ENCODE measurements around the gene MEGF6.

Gene MEGF6

GRCh38 chr1:3473381-3473844, 137.9 kb downstream of the MEGF6 start:
- no peaks in the 10 kb centered on the region for H3K27me3 ChIP-seq (ENCODE audit: low read depth, low read length)
- no peak overlapping the region for H3K9ac ChIP-seq (ENCODE audit: low read length)
- H4K20me1 ChIP-seq (ENCODE audit: insufficient read depth, low read length): no peaks in the 10 kb centered on the region
- H3K4me3 ChIP-seq (ENCODE audit: low read length): no peak overlapping the region
- no peaks in the 10 kb centered on the region for H3K9me3 ChIP-seq (ENCODE audit: insufficient read depth, low read length)
- H3K4me1 ChIP-seq (ENCODE audit: low read length): no peaks in the 10 kb centered on the region
- H3K4me2 ChIP-seq (ENCODE audit: low read length): no peak overlapping the region
- H3K79me2 ChIP-seq (ENCODE audit: low read length): no peaks in the 10 kb centered on the region
- no peak for TF ChIP-seq EZH2phosphoT487 (IDR thresholded peaks at IDR 0.05; ENCODE audit: low read depth)
- no peak for TF ChIP-seq CTCF (IDR thresholded peaks at IDR 0.05; ENCODE audit: low read depth, low read length)
- no peak overlapping the region for H2AFZ ChIP-seq (ENCODE audit: low read depth, low read length)
- H3K36me3 ChIP-seq (replicated peaks; ENCODE audit: low read depth, low read length): no peaks in the 10 kb centered on the region
- no peak overlapping the region for H3K27ac ChIP-seq (ENCODE audit: low read length)

- Histone ChIP-seq H3K79me2 (ENCODE audit: low read length) (no peaks in the 10 kb centered on the region), H2AFZ (ENCODE audit: low read depth, low read length) (no peak overlapping the region)
These were observed 138.4 kb downstream of the MEGF6 start for GRCh38 chr1:3472906-3473305.

GRCh38 chr1:3472088-3472850, 139.0 kb downstream of the MEGF6 start:
- no peak overlapping the region for H2AFZ ChIP-seq (ENCODE audit: low read depth, low read length)
- H3K9ac ChIP-seq (ENCODE audit: low read length): no peak overlapping the region
- TF ChIP-seq CTCF (IDR thresholded peaks at IDR 0.05; ENCODE audit: low read depth, low read length): no peak
- TF ChIP-seq EZH2phosphoT487 (IDR thresholded peaks at IDR 0.05; ENCODE audit: low read depth): no peak
- H3K4me3 ChIP-seq (ENCODE audit: low read length): no peak overlapping the region
- H3K27ac ChIP-seq (ENCODE audit: low read length): no peak overlapping the region
- H3K79me2 ChIP-seq (ENCODE audit: low read length): no peaks in the 10 kb centered on the region
- no peaks in the 10 kb centered on the region for H3K9me3 ChIP-seq (ENCODE audit: insufficient read depth, low read length)
- H3K27me3 ChIP-seq (ENCODE audit: low read depth, low read length): no peaks in the 10 kb centered on the region
- no peaks in the 10 kb centered on the region for H3K4me1 ChIP-seq (ENCODE audit: low read length)
- no peaks in the 10 kb centered on the region for H4K20me1 ChIP-seq (ENCODE audit: insufficient read depth, low read length)
- H3K36me3 ChIP-seq (replicated peaks; ENCODE audit: low read depth, low read length): no peaks in the 10 kb centered on the region
- H3K4me2 ChIP-seq (ENCODE audit: low read length): no peak overlapping the region

More at GRCh38 chr1:3472906-3473305, 138.4 kb downstream of the MEGF6 start:
- Histone ChIP-seq H3K27ac (ENCODE audit: low read length) (no peak overlapping the region), H3K4me1 (ENCODE audit: low read length) (no peaks in the 10 kb centered on the region), H4K20me1 (ENCODE audit: insufficient read depth, low read length) (no peaks in the 10 kb centered on the region), H3K9ac (ENCODE audit: low read length) (no peak overlapping the region), H3K4me3 (ENCODE audit: low read length) (no peak overlapping the region), H3K4me2 (ENCODE audit: low read length) (no peak overlapping the region), H3K36me3 (replicated peaks; ENCODE audit: low read depth, low read length) (no peaks in the 10 kb centered on the region), H3K9me3 (ENCODE audit: insufficient read depth, low read length) (no peaks in the 10 kb centered on the region), H3K27me3 (ENCODE audit: low read depth, low read length) (no peaks in the 10 kb centered on the region)
- TF ChIP-seq CTCF (IDR thresholded peaks at IDR 0.05; ENCODE audit: low read depth, low read length) (no peak), EZH2phosphoT487 (IDR thresholded peaks at IDR 0.05; ENCODE audit: low read depth) (no peak)

- Histone ChIP-seq H3K9ac (ENCODE audit: low read length) (no peak overlapping the region), H3K4me1 (ENCODE audit: low read length) (no peaks in the 10 kb centered on the region), H3K9me3 (ENCODE audit: insufficient read depth, low read length) (no peaks in the 10 kb centered on the region)
These were observed 139.8 kb downstream of the MEGF6 start for GRCh38 chr1:3471356-3472087.

More at GRCh38 chr1:3471356-3472087, 139.8 kb downstream of the MEGF6 start:
- no peak overlapping the region for H2AFZ ChIP-seq (ENCODE audit: low read depth, low read length)
- no peak overlapping the region for H3K4me2 ChIP-seq (ENCODE audit: low read length)
- TF ChIP-seq CTCF (IDR thresholded peaks at IDR 0.05; ENCODE audit: low read depth, low read length) (no peak), EZH2phosphoT487 (IDR thresholded peaks at IDR 0.05; ENCODE audit: low read depth) (no peak)
- no peaks in the 10 kb centered on the region for H3K27me3 ChIP-seq (ENCODE audit: low read depth, low read length)
- H4K20me1 ChIP-seq (ENCODE audit: insufficient read depth, low read length): no peaks in the 10 kb centered on the region
- H3K79me2 ChIP-seq (ENCODE audit: low read length): no peaks in the 10 kb centered on the region
- no peak overlapping the region for H3K27ac ChIP-seq (ENCODE audit: low read length)
- no peaks in the 10 kb centered on the region for H3K36me3 ChIP-seq (replicated peaks; ENCODE audit: low read depth, low read length)
- H3K4me3 ChIP-seq (ENCODE audit: low read length): no peak overlapping the region

Measured in OCI-LY3 (cell line).